ENCODE results near the gene RNF220. TPM values are rescaled to one million over a fixed set of nuclear protein-coding genes. Genes with fewer than 3 reads are reported as not detected.

RNF220 gene
- total and polyA plus RNA-seq, 2 donors from 2014 or later, result 66.9 to 69.0 TPM

DNA sequence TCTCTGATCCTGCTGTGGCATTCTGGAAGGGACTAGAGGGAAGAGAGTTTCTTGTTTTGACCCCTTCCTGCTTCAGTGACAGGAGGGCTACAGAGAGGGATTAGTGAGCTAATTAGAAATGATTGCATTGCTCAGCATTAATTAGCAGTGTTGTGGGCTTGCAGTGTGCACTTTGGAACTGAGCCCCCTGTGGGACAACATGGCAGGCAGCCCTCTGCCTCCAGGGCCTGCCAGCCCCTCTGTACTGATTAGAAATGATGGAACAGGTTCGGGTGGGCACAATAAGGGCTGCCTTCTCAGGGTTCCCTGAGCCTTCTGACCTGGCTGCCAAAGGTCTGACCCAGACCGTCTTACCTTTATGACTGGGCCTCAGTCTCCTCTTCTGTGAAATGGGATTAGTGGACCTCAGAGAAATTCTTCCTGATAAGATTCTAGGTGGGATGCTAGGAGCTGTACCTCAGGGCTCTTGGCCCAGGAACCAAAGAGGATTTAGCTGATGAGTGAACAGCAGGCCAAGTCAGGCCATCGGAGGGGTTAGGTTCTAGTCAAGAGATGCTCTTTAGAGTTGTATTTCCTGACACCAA lies 229.6 kb downstream of the RNF220 start:
- Histone ChIP-seq H3K36me3 (ENCODE audit: control insufficient read depth in 2 of 3, insufficient read depth in 3 of 3, low read length in 3 of 3) (peaks cover 8 to 31% (median 24%) of the 10 kb centered on the region in 3 donors), H3K4me1 (ENCODE audit: control insufficient read depth in 2 of 3, insufficient read depth in 2 of 3, low read depth in 1 of 3, low read length in 3 of 3) (peaks cover 0 to 20% (median 15%) of the 10 kb centered on the region in 3 donors), H3K9ac (ENCODE audit: low read length in 3 of 3) (no peak overlapping the region), H3K27ac (ENCODE audit: low read depth in 2 of 2, low read length in 2 of 2) (no peak overlapping the region), H3K4me3 (ENCODE audit: low read length in 3 of 3) (no peak overlapping the region), H3K9me3 (ENCODE audit: control insufficient read depth in 2 of 3, insufficient read depth in 1 of 3, low read length in 3 of 3) (no peaks in the 10 kb centered on the region), H3K27me3 (ENCODE audit: control insufficient read depth, insufficient read depth, low read length) (no peaks in the 10 kb centered on the region)
- TF ChIP-seq, protein P1, sequence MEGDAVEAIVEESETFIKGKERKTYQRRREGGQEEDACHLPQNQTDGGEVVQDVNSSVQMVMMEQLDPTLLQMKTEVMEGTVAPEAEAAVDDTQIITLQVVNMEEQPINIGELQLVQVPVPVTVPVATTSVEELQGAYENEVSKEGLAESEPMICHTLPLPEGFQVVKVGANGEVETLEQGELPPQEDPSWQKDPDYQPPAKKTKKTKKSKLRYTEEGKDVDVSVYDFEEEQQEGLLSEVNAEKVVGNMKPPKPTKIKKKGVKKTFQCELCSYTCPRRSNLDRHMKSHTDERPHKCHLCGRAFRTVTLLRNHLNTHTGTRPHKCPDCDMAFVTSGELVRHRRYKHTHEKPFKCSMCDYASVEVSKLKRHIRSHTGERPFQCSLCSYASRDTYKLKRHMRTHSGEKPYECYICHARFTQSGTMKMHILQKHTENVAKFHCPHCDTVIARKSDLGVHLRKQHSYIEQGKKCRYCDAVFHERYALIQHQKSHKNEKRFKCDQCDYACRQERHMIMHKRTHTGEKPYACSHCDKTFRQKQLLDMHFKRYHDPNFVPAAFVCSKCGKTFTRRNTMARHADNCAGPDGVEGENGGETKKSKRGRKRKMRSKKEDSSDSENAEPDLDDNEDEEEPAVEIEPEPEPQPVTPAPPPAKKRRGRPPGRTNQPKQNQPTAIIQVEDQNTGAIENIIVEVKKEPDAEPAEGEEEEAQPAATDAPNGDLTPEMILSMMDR (IDR thresholded peaks at IDR 0.05; ENCODE audit: borderline replicate concordance, extremely low read depth, insufficient read depth), result no peak
- intact Hi-C loops (cut with DNase I), result no loop called here
- DNase-seq, result no peak
- no peak for FAIRE-seq

DNA sequence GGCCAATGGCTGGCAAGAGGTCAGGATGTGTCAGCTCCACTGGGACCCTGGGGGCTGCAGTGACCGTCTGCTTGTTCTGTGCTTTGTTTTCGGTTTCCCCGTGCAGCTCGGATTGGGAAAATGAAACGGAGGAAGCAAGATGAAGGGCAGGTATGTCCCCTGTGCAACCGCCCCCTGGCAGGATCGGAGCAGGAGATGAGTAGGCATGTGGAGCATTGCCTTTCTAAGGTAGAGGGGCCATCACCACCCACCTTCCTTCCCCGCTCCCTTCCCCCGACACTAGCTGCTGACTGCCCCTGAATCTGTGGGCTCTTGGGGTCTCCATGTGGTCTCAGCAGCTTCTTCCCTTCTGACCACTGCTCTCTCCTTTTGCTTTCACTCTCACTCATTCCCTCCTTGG lies 230.4 kb downstream of the RNF220 start:
- FAIRE-seq, result no peak
- no peaks in the 10 kb centered on the region for H3K9me3 ChIP-seq (ENCODE audit: control insufficient read depth in 2 of 3, insufficient read depth in 1 of 3, low read length in 3 of 3)
- H3K9ac ChIP-seq (ENCODE audit: low read length in 3 of 3), result no peak overlapping the region
- H3K4me3 ChIP-seq (ENCODE audit: low read length in 3 of 3), result no peak overlapping the region
- DNase-seq, result no peak
- peaks cover 0 to 20% (median 15%) of the 10 kb centered on the region in 3 donors for H3K4me1 ChIP-seq (ENCODE audit: control insufficient read depth in 2 of 3, insufficient read depth in 2 of 3, low read depth in 1 of 3, low read length in 3 of 3)
- TF ChIP-seq, protein P1 (IDR thresholded peaks at IDR 0.05; ENCODE audit: borderline replicate concordance, extremely low read depth, insufficient read depth), result no peak
- no peaks in the 10 kb centered on the region for H3K27me3 ChIP-seq (ENCODE audit: control insufficient read depth, insufficient read depth, low read length)
- intact Hi-C loops (cut with DNase I), result no loop called here
- no peak overlapping the region for H3K27ac ChIP-seq (ENCODE audit: low read depth in 2 of 2, low read length in 2 of 2)
- peaks cover 8 to 35% (median 28%) of the 10 kb centered on the region in 3 donors for H3K36me3 ChIP-seq (ENCODE audit: control insufficient read depth in 2 of 3, insufficient read depth in 3 of 3, low read length in 3 of 3)

DNA sequence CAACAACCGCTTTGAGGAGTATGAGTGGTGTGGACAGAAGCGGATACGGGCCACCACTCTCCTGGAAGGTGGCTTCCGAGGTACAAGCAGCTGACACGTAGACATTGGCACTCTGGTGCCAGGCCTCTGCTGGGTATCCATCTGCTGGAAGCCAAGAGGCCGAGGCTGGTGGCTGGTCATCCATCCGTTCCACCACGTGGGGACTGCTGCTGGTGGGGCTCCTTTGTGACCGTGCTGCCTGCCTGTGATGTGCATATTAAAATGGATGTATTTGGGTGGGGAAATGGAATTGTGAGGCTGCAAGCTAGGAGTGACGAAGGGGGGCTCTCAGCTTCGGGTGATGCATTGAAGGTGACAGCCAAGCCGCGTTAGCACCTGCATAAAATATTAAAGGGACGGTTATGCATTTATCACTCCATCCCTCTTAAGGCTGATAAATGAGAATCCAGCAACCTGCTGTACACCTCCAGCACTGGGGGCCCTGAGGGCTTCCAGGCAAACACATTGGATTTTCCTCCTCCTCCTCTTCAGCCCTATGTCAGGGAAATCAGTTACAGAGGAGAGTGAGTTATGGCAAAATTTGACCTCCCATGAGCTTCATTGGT lies 231.1 kb downstream of the RNF220 start:
- H3K9ac ChIP-seq (ENCODE audit: low read length in 3 of 3), result no peak overlapping the region
- no peak overlapping the region for H3K4me3 ChIP-seq (ENCODE audit: low read length in 3 of 3)
- intact Hi-C loops (cut with DNase I), result no loop called here
- TF ChIP-seq, protein P1 (IDR thresholded peaks at IDR 0.05; ENCODE audit: borderline replicate concordance, extremely low read depth, insufficient read depth), result no peak
- no peak for DNase-seq
- H3K36me3 ChIP-seq (ENCODE audit: control insufficient read depth in 2 of 3, insufficient read depth in 3 of 3, low read length in 3 of 3), result peaks cover 8 to 37% (median 30%) of the 10 kb centered on the region in 3 donors
- no peaks in the 10 kb centered on the region for H3K27me3 ChIP-seq (ENCODE audit: control insufficient read depth, insufficient read depth, low read length)
- peaks cover 0 to 20% (median 15%) of the 10 kb centered on the region in 3 donors for H3K4me1 ChIP-seq (ENCODE audit: control insufficient read depth in 2 of 3, insufficient read depth in 2 of 3, low read depth in 1 of 3, low read length in 3 of 3)
- H3K9me3 ChIP-seq (ENCODE audit: control insufficient read depth in 2 of 3, insufficient read depth in 1 of 3, low read length in 3 of 3), result no peaks in the 10 kb centered on the region
- H3K27ac ChIP-seq (ENCODE audit: low read depth in 2 of 2, low read length in 2 of 2), result no peak overlapping the region
- no peak for FAIRE-seq

Measured in kidney (tissue), 14 donors.